Ectodermal cell (in vitro differentiated cells): ENCODE data around the gene SLCO2A1.

Experiments
- H3K27ac ChIP-seq: 2 replicates; pipeline ENCODE4 v1.7.0; 2013; ENCODE audit warnings: mild to moderate bottlenecking, low read depth, low read length; ENCODE audit not compliant: insufficient read depth, poor library complexity, severe bottlenecking
- H3K27me3 ChIP-seq: 2 replicates; pipeline ENCODE4 v1.7.0; 2013; ENCODE audit warnings: mild to moderate bottlenecking, low read length; ENCODE audit not compliant: insufficient read depth, control insufficient read depth, poor library complexity, severe bottlenecking
- H3K36me3 ChIP-seq: one replicate; pipeline ENCODE4 v1.7.0; 2013; ENCODE audit warnings: low read length; ENCODE audit not compliant: control insufficient read depth, insufficient read depth
- H3K4me1 ChIP-seq: one replicate; pipeline ENCODE4 v1.7.0; 2013; ENCODE audit warnings: low read length; ENCODE audit not compliant: control insufficient read depth, insufficient read depth
- H3K4me3 ChIP-seq: 2 replicates; pipeline ENCODE4 v1.7.0; 2013; ENCODE audit warnings: low read depth, low read length, control low read depth; ENCODE audit not compliant: insufficient read depth
- H3K9me3 ChIP-seq: 2 replicates; pipeline ENCODE4 v1.7.0; 2013; ENCODE audit warnings: mild to moderate bottlenecking, low read length, moderate library complexity; ENCODE audit not compliant: control insufficient read depth
- WGBS, 2 experiments: methylation state at CpG; one replicate each; pipeline ENCODE4 v1.1.7; 2013; ENCODE audit warnings: missing lambda C conversion rate in 2 of 2; 5-methylcytosine and 5-hydroxymethylcytosine counted together

SLCO2A1 gene

GRCh38 chr3:133984975-133985374, 44.8 kb downstream of the SLCO2A1 start:
- Histone ChIP-seq H3K27ac (no peak overlapping the region), H3K4me3 (no peak overlapping the region), H3K27me3 (no peaks in the 10 kb centered on the region), H3K36me3 (no peaks in the 10 kb centered on the region), H3K9me3 (no peaks in the 10 kb centered on the region), H3K4me1 (no peaks in the 10 kb centered on the region)
- WGBS, 2 experiments = 84 to 89% methylated on average over 7 of the region's 7 CpGs

- 89 to 93% methylated on average over 9 of the region's 9 CpGs for WGBS, 2 experiments
- Histone ChIP-seq H3K36me3 (no peaks in the 10 kb centered on the region), H3K27ac (no peak overlapping the region), H3K4me1 (no peaks in the 10 kb centered on the region), H3K4me3 (no peak overlapping the region), H3K9me3 (no peaks in the 10 kb centered on the region), H3K27me3 (no peaks in the 10 kb centered on the region)
Measured at GRCh38 chr3:133983576-133984560, 45.9 kb downstream of the SLCO2A1 start.

- H3K27me3 ChIP-seq = no peaks in the 10 kb centered on the region
- H3K36me3 ChIP-seq = no peaks in the 10 kb centered on the region
- H3K4me3 ChIP-seq = no peak overlapping the region
- WGBS, 2 experiments = 85 to 87% methylated on average over 7 of the region's 7 CpGs
- no peak overlapping the region for H3K27ac ChIP-seq
- no peaks in the 10 kb centered on the region for H3K9me3 ChIP-seq
- no peaks in the 10 kb centered on the region for H3K4me1 ChIP-seq
Measured at GRCh38 chr3:133983126-133983525, 46.6 kb downstream of the SLCO2A1 start.

DNA sequence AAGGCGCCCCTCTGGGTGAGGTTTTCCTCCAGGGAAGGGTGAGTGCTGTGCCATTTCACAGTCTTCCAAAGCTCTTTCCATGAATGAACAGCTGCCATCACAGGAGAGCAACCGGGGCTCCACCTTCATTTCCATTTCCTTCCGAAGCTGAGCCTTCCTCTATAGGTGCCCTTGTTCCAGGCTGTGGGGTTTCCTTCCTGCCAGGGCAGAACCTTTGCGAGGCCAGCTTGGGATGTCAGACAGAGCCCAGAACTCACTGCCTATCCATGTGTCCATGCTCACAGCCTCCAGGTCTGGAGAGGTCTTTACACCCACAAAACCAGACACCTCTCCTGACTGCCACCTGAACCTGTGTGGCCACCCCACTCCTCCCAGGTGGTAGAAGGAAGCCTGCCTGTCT, 49.2 kb downstream of the SLCO2A1 start:
- Histone ChIP-seq H3K36me3 (no peaks in the 10 kb centered on the region), H3K4me3 (no peak overlapping the region), H3K27ac (no peak overlapping the region), H3K9me3 (no peaks in the 10 kb centered on the region), H3K4me1 (no peaks in the 10 kb centered on the region), H3K27me3 (no peaks in the 10 kb centered on the region)
- WGBS, 2 experiments = 91 to 92% methylated on average over 4 of the region's 4 CpGs

DNA sequence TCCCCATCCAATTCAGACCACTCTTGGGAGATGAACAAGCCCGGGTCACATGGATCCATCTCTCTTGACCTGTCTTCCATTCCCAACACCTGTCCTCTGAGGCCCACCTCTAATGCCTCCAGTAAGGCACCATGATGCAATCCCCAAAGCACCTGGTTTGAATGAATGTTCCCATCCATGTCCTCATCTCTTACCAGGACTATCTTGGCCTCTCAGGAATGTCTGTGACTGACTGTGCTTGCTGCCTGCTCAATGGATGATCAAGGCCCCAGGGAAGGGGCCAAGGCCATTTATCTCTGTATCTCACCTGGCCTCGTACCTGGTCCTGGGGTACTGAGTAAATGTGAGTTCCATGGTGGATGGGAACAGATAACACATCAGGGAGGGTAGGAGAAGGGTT, 49.7 kb downstream of the SLCO2A1 start:
- no peaks in the 10 kb centered on the region for H3K36me3 ChIP-seq
- H3K4me1 ChIP-seq = no peaks in the 10 kb centered on the region
- no peak overlapping the region for H3K27ac ChIP-seq
- no peaks in the 10 kb centered on the region for H3K9me3 ChIP-seq
- WGBS, 2 experiments = 88 to 94% methylated on average over 2 of the region's 2 CpGs
- H3K4me3 ChIP-seq = no peak overlapping the region
- no peaks in the 10 kb centered on the region for H3K27me3 ChIP-seq

- H3K9me3 ChIP-seq = no peaks in the 10 kb centered on the region
- H3K4me1 ChIP-seq = no peaks in the 10 kb centered on the region
- 92 to 93% methylated on average over 7 of the region's 7 CpGs for WGBS, 2 experiments
Measured at GRCh38 chr3:133979553-133979952, 50.2 kb downstream of the SLCO2A1 start.

DNA sequence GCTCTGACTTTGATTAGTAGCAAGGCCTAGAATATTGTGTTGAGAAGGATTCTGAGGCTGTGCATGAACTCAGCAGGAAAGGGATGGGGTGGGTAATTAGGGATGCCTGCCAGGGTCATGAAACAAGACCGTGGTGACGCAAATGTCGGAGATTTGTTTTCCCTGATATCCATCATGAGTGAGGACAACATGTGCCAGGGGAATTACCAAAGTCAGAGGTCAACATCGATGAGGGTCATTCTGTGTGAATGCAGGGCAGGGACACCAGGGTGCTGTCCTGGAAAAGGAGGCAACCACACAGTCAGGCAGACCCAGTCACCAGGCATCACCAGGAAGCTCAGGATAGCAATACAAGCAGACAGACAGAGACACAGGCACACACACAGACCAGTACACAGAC, 52.2 kb downstream of the SLCO2A1 start:
- H3K27ac ChIP-seq = no peak overlapping the region
- no peaks in the 10 kb centered on the region for H3K4me1 ChIP-seq
- H3K27me3 ChIP-seq = no peaks in the 10 kb centered on the region
- no peaks in the 10 kb centered on the region for H3K9me3 ChIP-seq
- H3K4me3 ChIP-seq = no peak overlapping the region
- WGBS, 2 experiments = 92 to 95% methylated on average over 4 of the region's 4 CpGs
- H3K36me3 ChIP-seq = no peaks in the 10 kb centered on the region

More at GRCh38 chr3:133979553-133979952, 50.2 kb downstream of the SLCO2A1 start:
- no peaks in the 10 kb centered on the region for H3K36me3 ChIP-seq
- no peak overlapping the region for H3K4me3 ChIP-seq
- H3K27me3 ChIP-seq = no peaks in the 10 kb centered on the region
- H3K27ac ChIP-seq = no peak overlapping the region

GRCh38 chr3:133973249-133973980, 56.3 kb downstream of the SLCO2A1 start:
- no peak overlapping the region for H3K27ac ChIP-seq
- H3K27me3 ChIP-seq = no peaks in the 10 kb centered on the region
- H3K9me3 ChIP-seq = no peaks in the 10 kb centered on the region
- whole genome bisulfite sequencing, 2 experiments = 92 to 93% methylated on average over 8 of the region's 8 CpGs
- no peaks in the 10 kb centered on the region for H3K36me3 ChIP-seq
- H3K4me3 ChIP-seq = no peak overlapping the region
- H3K4me1 ChIP-seq = no peaks in the 10 kb centered on the region

DNA sequence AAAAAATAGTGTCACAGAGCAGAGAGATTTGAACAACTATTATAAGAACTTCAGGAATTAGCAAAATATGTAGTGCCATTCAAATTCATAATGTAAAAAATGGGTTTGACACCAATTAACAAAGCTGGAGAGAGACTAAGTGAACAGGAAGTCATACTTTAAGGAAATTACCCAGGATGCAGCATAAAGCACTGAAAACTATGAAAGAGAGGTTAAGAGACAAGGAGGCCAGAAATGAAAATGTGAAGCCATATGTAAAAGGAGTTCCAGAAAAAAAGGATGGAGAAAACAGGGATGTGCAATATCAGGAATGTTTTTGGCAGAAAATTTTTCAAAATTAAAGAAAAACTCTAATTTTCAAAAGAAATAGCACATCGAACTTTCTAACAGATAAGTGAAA, 57.6 kb downstream of the SLCO2A1 start:
- Histone ChIP-seq H3K36me3 (no peaks in the 10 kb centered on the region), H3K9me3 (no peaks in the 10 kb centered on the region), H3K4me3 (no peak overlapping the region), H3K4me1 (peaks cover 1% of the 10 kb centered on the region), H3K27ac (no peak overlapping the region), H3K27me3 (no peaks in the 10 kb centered on the region)
- 100% methylated on average over 1 of the region's 1 CpG for WGBS, 2 experiments

- no peak overlapping the region for H3K4me3 ChIP-seq
- H3K27ac ChIP-seq = no peak overlapping the region
- peaks cover 11% of the 10 kb centered on the region for H3K4me1 ChIP-seq
- H3K9me3 ChIP-seq = no peaks in the 10 kb centered on the region
- no peaks in the 10 kb centered on the region for H3K36me3 ChIP-seq
- 86 to 87% methylated on average over 6 of the region's 6 CpGs for WGBS, 2 experiments
- no peaks in the 10 kb centered on the region for H3K27me3 ChIP-seq
Measured at GRCh38 chr3:133970916-133971315, 58.8 kb downstream of the SLCO2A1 start.
